Liver (tissue), 3 donors: ENCODE measurements around the gene KCTD6.

ENCODE experiments used
- CTCF ChIP-seq: fragments of 150-350 bp; IDR thresholded peaks from 2 replicates; pipeline ENCODE4 v1.5.1; 2017; ENCODE audit warnings: improper control_type of control experiment, low read depth, low read length; ENCODE audit not compliant: missing input control
- MAX ChIP-seq: IDR thresholded peaks from 2 replicates; pipeline ENCODE4 v1.6.1; 2016; ENCODE audit warnings: antibody characterized with exemption
- SP1 ChIP-seq: IDR thresholded peaks from 2 replicates; pipeline ENCODE4 v1.6.1; 2018; ENCODE audit warnings: antibody characterized with exemption, mild to moderate bottlenecking
- YY1 ChIP-seq: IDR thresholded peaks from 2 replicates; pipeline ENCODE4 v1.6.1; 2016; ENCODE audit warnings: antibody characterized with exemption, mild to moderate bottlenecking
- donor health status: healthy.
- donor health status: healthy.

- TF ChIP-seq SP1 (no peak), MAX (no peak), CTCF (no peak), YY1 (no peak)
Observed at GRCh38 chr3:58544541-58544940, 52.6 kb downstream of the KCTD6 start.
